Occipital lobe (tissue), 2 donors: ENCODE measurements around the gene SCAMP4. TPM values are rescaled to one million over a fixed set of nuclear protein-coding genes. Genes with fewer than 3 reads are reported as not detected.
"Not testable (repeated sequence)": the region's sequence is repeated elsewhere in the genome, so short reads cannot be mapped to it uniquely, and the experiment has no call there.

Experiments
- DNase-seq: peaks from one replicate; lab custom pipeline; 2025; lab: John Stamatoyannopoulos, UW
- total RNA-seq: library from RNA; depleted of rRNA; stranded (reverse); fragments of >200 nt; gene quantifications from one replicate; pipeline ENCODE4 v1.2.3, GENCODE V29; 2014

Gene SCAMP4
- total RNA-seq, 1 donor from 2014 or later, result 11.1 TPM

DNA sequence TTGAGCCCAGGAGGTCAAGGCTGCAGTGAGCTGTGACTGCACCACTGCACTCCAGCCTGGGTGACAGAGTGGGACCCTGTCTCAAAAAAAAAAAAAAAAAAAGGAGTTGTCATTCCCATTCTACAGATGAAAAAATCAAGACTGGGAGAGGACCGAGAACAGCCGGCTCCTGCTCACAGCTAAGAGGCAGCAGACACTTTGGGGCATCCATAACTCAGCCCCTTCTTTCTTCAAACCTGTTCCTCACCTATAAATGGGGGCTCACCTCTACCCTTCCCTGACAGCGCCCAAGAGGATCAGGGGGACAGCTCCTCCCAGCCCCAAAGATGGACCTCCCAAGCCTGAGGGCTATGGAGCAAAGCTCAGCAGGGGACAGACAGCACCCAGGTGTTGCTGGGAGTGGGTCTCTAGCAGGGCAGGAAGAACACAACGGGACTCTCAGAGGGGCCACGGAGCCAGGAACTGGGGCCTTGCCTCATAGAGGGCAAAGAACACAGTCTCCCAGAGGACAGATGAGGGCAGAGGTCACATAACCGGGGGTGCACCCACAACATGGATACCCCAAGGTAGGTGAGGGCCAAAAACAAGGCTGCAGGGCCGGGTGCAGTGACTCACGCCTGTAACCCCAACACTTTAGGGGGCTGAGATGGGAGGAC lies 38.4 kb upstream of the SCAMP4 start:
- no peak for DNase-seq

GRCh38 chr19:1867349-1867724 lies 37.9 kb upstream of the SCAMP4 start:
- no peak for DNase-seq

DNA sequence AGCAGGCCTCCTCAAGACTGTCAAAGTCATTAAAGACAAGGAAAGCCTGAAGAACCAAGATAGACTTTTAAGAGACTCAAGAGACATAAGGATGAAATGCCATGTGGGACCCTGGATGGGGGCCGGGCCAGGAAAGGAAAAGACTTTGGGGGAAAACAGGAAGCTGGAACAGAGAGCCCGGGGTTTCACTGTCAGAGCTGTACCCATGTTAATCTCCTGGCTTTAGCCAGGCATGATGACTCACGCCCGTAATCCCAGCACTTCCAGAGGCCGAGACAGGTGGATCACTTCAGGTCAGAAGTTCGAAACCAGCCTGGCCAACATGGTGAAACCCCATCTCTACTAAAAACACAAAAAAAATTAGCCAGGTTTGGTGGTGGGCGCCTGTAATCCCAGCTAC lies 36.2 kb upstream of the SCAMP4 start:
- no peak for DNase-seq

DNA sequence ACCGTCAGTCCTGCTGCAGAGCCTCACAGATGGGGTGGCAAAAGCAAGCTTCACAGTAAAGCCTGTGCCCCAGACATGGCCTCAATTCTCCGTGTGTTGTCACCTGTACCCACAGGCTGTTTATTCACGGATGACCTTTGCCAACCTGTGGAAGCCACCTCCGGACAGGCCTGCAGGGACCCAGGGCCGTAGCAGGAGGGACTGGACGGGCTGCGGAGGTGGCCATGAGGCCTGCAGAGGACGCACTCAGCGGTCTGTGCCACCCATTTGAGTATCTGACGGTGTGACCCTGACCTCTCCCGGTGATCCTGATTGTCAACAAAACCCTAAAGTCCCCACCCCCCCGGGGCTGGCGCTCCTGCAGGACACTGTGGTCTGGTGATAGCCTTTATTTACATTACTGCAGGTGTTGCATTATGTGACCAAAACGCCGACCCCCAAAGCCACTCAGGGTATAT lies 34.0 kb upstream of the SCAMP4 start:
- DNase-seq, result no peak

DNA sequence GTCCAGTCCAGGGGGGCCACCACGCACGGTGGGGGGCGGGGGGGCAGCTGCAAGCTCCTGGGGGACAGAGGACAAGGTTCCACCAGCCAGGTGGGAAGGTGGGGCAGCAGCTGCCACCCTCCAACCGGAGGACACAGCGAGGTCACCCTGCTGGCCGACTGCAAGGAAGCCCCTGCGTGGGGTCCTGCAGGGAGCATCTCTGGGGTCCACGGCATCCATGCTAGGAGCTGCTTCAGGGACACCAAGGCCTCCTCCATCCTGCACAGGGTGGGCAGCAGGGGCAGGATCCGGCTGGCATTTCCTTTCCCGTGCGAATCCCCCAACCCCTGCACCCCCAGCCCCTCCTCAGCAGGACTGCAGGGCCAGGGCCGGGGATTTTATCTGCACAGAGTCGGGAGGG lies 33.6 kb upstream of the SCAMP4 start:
- DNase-seq, result no peak

GRCh38 chr19:1872807-1873523 lies 32.2 kb upstream of the SCAMP4 start:
- no peak for DNase-seq

DNA sequence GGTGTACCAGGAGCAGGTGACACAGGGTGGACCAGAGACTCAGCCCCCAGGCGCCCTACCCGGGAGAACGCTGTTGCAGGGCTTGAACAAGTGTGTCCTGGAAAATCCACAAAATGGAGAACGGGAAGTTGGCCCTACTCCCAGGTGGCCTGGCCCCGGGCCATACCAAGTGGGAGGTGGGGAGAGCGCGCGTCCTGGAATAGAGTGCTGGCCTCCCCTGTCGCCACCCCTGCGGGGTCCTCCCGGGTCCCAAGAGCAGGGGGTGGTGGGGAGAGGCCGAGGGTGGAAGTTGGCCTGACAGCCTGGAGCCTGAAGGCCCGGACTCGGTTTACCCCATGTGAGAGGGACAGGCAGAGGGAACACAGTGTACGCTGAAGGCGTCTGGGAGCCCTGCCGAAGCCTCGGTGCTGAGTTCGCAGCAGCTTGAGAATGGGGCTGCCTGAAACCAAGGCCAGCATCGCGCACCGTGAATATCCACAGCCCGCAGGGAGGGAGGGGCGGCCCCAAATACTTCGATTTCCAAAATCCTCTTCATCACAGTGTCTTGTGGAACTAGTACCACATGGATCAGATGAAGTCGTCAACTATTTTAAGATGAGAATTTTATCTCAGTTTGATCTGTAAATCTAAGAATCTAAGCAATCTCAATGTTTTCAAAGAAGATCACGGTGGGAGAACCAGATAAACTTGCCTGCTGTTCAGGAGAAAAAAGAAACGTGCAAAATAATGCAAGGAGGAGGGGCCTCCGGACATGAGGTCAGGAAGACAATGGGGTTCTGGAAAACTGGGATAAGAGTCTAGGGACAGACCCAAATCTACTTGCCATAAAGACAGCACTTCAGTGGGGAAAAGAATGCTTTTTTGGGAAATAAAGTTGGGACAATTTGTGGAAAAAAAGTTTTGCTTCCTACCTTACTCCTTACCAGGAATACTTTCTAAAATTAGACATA lies 31.4 kb upstream of the SCAMP4 start:
- no peak for DNase-seq

DNA sequence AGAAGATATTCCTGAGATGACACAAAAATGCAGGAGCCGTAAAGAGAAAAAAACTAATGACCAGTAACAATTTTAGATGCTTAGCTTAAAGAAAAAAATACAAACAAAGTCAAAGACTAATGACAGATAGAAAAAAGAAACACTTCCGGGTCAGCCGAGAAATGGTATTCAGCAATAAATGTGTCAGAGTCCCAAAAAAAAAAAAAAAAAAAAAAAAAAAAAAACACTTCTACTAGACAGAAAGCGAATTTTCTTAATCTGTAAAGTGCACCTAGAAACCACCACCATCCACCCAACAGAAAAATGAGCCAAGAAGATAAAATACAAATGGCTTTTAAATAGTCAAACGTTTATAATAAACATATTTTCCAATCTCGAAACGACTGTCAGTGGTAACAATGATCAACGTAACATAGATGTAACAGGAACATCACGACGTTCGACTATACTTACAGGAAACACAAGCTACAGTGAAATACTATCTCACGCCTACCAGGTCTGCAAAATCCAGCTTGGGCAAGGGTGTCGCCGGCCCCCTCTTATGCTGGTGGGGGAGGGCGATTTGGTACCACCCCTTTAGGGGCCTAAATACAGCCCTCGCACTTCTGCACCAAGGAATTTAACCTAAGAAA lies 30.5 kb upstream of the SCAMP4 start:
- DNase-seq, result no peak

DNA sequence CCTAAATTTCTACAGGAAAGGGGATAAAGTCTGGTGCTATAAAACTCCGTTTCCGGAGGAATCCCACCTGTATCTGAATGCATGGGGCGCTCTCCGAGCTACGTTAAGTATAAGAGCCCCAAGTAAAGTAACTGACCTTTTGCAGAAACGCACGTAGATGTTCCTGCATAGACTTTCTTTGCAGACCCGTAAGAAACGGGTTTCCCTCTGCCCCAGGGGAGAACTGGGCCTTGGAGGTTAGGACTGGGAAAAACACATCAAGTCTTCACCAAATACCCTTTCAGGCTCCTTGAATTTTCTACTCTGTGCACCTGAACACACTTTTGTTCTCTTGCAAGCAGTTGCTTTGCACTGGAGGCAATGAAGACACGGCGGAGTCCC lies 29.9 kb upstream of the SCAMP4 start:
- DNase-seq, result not testable (repeated sequence)

GRCh38 chr19:1875646-1876495 lies 29.3 kb upstream of the SCAMP4 start:
- DNase-seq, result peak; percentile 89

DNA sequence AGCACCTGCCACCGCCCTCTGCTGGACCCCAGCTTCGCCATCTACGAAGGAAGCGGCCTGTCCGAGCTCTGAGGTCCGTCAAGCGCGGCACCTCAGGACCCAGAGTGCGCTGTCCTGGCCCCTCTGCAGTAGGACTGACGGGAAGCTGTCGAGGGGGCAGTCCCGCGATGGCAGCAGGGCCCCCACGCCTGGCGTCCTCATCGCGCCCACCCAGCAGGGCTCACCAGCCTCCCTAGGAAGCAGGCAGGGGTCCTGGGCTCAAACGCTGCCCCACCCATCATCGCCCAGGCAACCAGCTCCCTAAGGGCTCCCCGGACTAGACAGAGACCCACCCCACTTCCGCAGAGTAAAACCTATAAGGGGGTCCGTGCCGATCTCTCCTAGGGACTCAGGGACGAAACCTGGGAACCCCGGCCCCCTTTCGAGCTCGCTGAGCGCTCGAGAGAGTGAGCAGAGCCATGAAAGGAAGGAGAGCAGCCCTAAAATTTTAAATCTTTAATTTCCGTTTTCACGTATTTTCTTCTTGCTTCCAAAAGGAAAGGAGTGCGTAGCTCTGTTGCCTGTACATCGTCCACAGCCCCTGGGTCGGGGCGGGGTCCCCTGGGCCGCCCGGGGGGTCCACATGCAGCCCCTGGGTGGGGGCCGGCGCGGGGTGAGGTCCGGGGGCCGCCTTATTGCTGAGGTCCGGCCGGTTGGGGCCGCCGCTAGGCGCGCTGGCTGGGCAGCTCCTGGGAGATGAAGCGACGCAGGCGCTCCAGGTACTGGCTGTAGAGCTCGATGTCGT lies 28.5 kb upstream of the SCAMP4 start:
- not testable (repeated sequence) for DNase-seq

GRCh38 chr19:1877280-1877660 lies 27.9 kb upstream of the SCAMP4 start:
- not testable (repeated sequence) for DNase-seq

- not testable (repeated sequence) for DNase-seq
Measured at GRCh38 chr19:1878583-1878982, 26.6 kb upstream of the SCAMP4 start.

- DNase-seq, result not testable (repeated sequence)
Measured at GRCh38 chr19:1879982-1880381, 25.2 kb upstream of the SCAMP4 start.

GRCh38 chr19:1880611-1881392 lies 24.4 kb upstream of the SCAMP4 start:
- no peak for DNase-seq

DNA sequence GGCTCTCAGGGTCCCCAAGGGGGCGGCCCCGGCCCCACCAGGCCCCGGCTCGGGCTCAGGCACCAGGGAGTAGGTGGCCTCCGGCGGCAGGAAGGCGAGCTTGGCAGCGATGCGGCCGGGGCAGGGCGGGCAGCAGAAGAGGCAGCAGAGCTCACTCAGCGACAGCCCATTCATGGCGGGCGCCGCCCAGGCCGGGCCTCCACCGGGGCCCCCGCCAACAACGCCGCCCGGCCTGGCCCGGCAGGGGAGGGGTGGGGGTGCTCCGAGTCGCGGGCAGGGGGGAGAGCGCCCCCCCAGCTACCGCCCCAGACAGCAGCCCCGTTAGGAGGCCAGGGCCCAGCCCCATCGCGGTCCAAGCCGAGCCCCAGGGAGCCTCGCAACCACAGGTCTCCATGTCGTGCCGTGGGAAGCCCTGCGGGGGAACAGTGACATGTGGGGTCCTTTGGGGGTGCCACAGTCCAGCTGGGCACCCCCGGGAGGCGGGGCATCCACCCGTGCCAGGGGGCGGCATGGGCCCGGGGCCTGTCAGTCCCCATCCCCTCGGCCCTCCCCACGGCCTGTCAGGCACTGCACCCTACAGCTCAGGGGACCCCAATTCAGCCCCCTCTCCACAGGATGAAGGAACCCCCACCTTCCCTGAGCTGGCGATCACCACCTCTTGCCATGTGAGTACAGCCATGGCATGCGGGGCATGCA lies 23.7 kb upstream of the SCAMP4 start:
- not testable (repeated sequence) for DNase-seq

DNA sequence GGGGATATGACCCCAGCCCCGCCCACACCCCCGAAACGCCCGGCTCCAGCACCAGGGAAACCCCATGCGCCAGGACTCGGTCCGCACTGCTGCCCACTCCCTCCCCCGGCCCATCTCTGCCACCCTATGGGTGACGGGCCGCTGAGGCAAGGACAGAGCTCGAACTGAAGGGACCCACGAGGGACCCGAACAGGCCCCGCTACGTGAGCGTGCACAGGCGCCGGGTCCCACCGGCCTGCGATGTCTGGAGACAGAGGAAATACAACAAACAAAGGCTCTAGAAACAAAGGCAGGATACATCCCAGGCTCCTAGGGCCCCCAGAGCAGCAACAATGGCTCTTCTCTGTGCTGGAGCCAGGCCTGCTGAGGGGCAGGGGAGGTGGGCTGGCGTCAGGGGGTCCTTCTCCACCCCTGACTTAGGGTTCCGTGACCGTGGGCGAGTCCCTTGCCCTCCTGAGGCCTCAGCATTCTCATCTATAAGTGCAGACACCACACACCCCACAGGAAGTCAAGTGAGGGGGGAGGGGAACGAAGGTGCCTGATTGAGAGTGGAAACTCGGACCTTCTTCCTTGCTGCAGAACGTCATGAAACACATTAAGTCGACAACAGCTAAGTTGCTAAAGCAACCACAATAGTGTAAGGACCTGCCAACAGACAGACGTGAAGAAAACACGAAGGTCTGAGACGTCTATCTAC lies 23.0 kb upstream of the SCAMP4 start:
- DNase-seq, result no peak
